C4-2B (cell line): ENCODE data around the gene FRMD4A.
"Not testable (repeated sequence)": the region's sequence is repeated elsewhere in the genome, so short reads cannot be mapped to it uniquely, and the experiment has no call there.

Experiments
- H3K27ac ChIP-seq: fragments of 450-650 bp; 2 replicates; pipeline ENCODE4 v1.5.1; 2017
- ZFX ChIP-seq: fragments of 450-650 bp; IDR thresholded peaks from 2 replicates; pipeline ENCODE4 v1.6.1; 2017
- TF ChIP-seq, protein P1 (sequence below): fragments of 450-650 bp; conservative IDR thresholded peaks from 2 replicates; pipeline ENCODE4 v1.5.1; 2017; ENCODE audit warnings: mild to moderate bottlenecking

The FRMD4A gene

DNA sequence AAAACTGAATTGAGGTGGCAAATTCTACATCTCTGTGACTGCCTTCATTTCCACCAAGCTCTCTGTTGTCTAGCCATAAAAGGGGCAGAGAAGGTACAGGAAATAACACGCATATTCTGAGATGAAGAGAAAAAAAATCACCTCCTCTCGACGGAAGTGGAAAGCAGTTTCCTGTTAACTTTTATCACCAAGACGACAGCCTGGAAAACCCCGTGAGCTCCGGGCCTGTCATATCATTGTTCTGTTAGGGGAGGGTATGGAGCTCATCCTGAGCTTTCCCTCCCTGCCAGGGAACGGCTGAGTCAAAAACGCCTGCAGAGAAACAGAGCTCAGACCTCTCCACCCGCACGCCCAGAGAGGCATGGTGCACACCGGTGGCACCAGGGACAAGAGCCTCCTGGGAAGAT lies 543.7 kb downstream of the FRMD4A start:
- H3K27ac ChIP-seq, result no peak overlapping the region
- TF ChIP-seq ZFX, result no peak
- TF ChIP-seq, protein P1, sequence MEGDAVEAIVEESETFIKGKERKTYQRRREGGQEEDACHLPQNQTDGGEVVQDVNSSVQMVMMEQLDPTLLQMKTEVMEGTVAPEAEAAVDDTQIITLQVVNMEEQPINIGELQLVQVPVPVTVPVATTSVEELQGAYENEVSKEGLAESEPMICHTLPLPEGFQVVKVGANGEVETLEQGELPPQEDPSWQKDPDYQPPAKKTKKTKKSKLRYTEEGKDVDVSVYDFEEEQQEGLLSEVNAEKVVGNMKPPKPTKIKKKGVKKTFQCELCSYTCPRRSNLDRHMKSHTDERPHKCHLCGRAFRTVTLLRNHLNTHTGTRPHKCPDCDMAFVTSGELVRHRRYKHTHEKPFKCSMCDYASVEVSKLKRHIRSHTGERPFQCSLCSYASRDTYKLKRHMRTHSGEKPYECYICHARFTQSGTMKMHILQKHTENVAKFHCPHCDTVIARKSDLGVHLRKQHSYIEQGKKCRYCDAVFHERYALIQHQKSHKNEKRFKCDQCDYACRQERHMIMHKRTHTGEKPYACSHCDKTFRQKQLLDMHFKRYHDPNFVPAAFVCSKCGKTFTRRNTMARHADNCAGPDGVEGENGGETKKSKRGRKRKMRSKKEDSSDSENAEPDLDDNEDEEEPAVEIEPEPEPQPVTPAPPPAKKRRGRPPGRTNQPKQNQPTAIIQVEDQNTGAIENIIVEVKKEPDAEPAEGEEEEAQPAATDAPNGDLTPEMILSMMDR, result no peak

DNA sequence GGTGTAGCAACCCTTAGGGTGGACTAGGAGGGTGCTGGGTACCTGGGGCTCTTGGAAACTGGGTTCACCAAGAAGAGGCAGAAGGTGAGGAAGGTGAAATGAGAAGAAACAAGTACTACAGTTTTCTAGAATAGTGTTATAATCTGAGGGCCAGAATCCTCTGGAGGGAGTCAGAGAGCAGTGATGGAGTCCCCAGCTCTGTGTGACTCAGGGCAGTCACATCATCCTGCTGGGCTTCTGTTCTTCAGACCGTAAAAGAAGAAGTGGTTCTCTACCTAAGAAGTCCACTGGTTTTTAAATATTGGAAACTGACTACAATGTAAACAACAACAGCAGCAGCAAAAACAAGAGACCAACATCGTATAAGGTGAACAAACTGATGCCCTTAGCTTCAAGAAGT lies 546.7 kb downstream of the FRMD4A start:
- H3K27ac ChIP-seq, result no peak overlapping the region
- no peak for TF ChIP-seq ZFX
- TF ChIP-seq, protein P1, result peak; percentile 29

- TF ChIP-seq, protein P1, result no peak
- no peak for TF ChIP-seq ZFX
- H3K27ac ChIP-seq, result no peak overlapping the region
Observed at GRCh38 chr10:13779748-13780147, 551.0 kb downstream of the FRMD4A start.

DNA sequence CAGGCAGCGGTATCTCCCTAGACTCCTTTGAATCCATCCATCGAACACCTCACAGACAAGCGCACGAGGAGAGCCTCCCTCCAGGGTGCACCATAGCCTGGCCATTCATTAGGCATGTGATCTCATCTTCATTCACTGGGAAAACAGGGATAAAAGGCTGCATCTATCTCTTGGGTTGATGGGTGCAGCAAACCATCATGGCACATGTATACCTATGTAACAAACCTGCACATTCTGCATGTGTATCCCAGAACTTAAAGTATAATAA lies 552.1 kb downstream of the FRMD4A start:
- H3K27ac ChIP-seq, result not testable (repeated sequence)

- H3K27ac ChIP-seq, result no peak overlapping the region
- no peak for TF ChIP-seq ZFX
- TF ChIP-seq, protein P1, result no peak
Observed at GRCh38 chr10:13776861-13777311, 553.8 kb downstream of the FRMD4A start.

DNA sequence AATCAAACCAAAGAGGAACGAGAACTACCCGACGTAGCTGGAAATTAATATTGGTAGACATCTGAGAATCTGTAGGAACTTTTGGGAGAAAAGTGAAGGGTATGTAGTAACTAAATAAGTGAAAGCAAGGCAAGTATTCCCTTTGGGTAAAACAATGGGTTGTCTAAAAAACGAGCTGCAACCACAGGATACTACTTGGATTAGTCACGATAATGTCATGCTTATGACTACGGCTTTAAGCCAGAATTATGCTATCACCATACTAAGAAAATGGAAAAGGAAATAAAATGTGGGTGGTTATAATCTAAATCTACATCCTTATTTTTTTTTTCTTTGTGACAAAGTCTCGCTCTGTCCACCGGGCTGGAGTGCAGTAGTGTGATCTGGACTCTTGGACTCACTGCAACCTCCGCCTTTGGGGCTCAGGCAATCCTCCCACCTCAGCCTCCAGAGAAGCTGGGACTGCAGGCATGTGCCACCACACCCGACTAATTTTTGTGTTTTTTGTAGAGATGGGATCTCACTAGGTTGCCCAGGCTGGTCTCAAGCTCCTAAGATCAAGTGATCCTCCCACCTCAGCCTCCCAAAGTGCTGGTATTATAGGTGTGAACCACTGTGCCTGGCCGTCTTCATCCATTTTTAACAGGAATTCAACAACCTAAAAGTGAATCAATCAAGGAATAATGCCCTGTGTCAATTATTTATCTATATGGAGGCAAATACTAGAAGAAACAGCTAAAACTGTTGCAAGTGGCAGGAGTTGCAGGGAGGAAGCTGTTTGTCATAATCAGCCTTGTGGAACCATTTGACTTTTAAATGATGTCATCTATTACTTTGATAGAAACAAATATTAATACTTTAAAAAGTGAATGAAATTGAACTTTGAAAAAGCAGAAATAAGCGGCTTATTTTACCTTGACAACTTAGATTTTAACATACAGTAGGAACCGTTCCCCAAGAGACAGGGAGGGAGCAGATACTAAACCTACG lies 554.6 kb downstream of the FRMD4A start:
- TF ChIP-seq ZFX, result no peak
- TF ChIP-seq, protein P1, result no peak
- no peak overlapping the region for H3K27ac ChIP-seq

GRCh38 chr10:13774303-13774893 lies 556.3 kb downstream of the FRMD4A start:
- no peak overlapping the region for H3K27ac ChIP-seq
- TF ChIP-seq ZFX, result no peak
- TF ChIP-seq, protein P1, result no peak
